ENCODE results near the gene RASSF1.

DNA sequence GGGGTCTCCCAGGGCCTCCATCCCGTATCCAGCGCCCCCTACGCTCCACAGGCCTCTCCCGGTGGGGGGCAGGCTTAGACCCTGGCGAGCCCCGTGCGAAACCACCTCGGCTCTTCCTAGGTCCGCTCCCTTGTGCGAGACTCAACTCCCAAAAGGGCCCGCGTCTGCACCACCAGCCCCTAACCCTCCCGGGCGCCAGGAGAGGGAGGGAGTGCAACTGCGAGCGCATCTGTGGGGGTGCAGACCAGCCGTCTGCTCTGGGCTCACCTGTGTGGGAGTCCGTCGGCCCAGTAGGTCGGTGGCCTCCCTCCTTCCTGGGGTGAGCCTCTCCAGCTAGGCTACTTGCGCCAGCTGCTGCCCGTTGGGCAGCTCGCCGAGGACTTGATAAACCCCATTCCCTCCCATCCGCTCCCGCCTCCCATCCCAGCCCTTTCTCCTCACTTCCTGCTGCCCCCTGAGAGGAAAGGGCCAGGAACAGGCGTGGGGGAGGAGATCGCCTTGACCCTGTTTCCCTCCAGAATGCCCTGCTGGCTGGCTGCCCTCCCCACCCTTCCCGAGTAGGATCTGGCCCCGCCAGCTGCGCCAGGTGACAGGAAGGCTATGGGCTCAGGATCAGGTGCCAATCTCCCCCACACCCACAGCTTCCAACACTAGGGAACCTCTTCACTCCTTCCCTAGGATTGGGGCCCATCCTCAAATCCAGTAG, 18.1 kb downstream of the RASSF1 start, which contains the start of gene HYAL2:
- TF ChIP-seq CTCF (IDR thresholded peaks at IDR 0.05) (no peak), EZH2phosphoT487 (IDR thresholded peaks at IDR 0.05) (no peak)
